ENCODE measurements around the gene MYBBP1A. TPM values are rescaled to one million over a fixed set of nuclear protein-coding genes. Genes with fewer than 3 reads are reported as not detected.

MYBBP1A gene
- total and polyA plus RNA-seq, 2 donors (not counting 1 experiment from before 2014, with no cell fraction given), result 72.4 to 74.4 TPM

GRCh38 chr17:4511199-4511932 lies 43.8 kb downstream of the MYBBP1A start:
- CTCF ChIA-PET, result no interaction called here
- H3K4me1 ChIP-seq (ENCODE audit: control insufficient read depth in 2 of 2, insufficient read depth in 2 of 2, low read length in 2 of 2), result peaks cover 0 to 7% of the 10 kb centered on the region in 2 donors
- TF ChIP-seq EZH2 (IDR thresholded peaks at IDR 0.05; ENCODE audit: borderline replicate concordance, insufficient read depth, low read depth, low read length, poor library complexity, severe bottlenecking) (no peak), CTCF (IDR thresholded peaks at IDR 0.05) (no peak)
- no peak overlapping the region for H2AFZ ChIP-seq (ENCODE audit: insufficient read depth, low read depth, low read length, poor library complexity, severe bottlenecking)
- no peak overlapping the region for H3K4me2 ChIP-seq (replicated peaks; ENCODE audit: low read depth, low read length, poor library complexity, severe bottlenecking)
- no peaks in the 10 kb centered on the region for H3K9me3 ChIP-seq (ENCODE audit: control extremely low read depth in 1 of 3, control insufficient read depth in 2 of 3, insufficient read depth in 1 of 3, low read length in 2 of 3)
- H3K27me3 ChIP-seq (replicated peaks in 1 of 4; ENCODE audit: control extremely low read depth in 1 of 4, control insufficient read depth in 3 of 4, insufficient read depth in 4 of 4, low read length in 3 of 4), result peaks cover 0 to 26% (median 4%) of the 10 kb centered on the region in 4 experiments
- 75% methylated on average over 10 of the region's 10 CpGs for WGBS (ENCODE audit: insufficient coverage)
- H3K27ac ChIP-seq (ENCODE audit: low read length in 2 of 2), result no peak overlapping the region
- Mint-ChIP-seq H3K4me1 (peaks cover 1% of the 10 kb centered on the region), H3K27me3 (peaks cover 23% of the 10 kb centered on the region), H3K9me3 (ENCODE audit: insufficient read depth) (no peaks in the 10 kb centered on the region), H3K27ac (no peak overlapping the region), H3K4me3 (no peak overlapping the region)
- H4K20me1 ChIP-seq (ENCODE audit: control insufficient read depth, insufficient read depth, low read length, poor library complexity, severe bottlenecking), result no peaks in the 10 kb centered on the region
- no peak overlapping the region for H3K4me3 ChIP-seq (ENCODE audit: control extremely low read depth in 1 of 5, extremely low read depth in 1 of 5, insufficient read depth in 1 of 5, low read depth in 2 of 5, low read length in 4 of 5)
- DNase-seq, result no peak
- no peaks in the 10 kb centered on the region for H3K79me2 ChIP-seq (ENCODE audit: control insufficient read depth, insufficient read depth, low read length)
- no peaks in the 10 kb centered on the region for H3K36me3 ChIP-seq (replicated peaks in 1 of 2; ENCODE audit: control extremely low read depth in 1 of 2, control insufficient read depth in 1 of 2, extremely low read depth in 1 of 2, insufficient read depth in 2 of 2, low read length in 1 of 2)
- H3K9ac ChIP-seq (ENCODE audit: low read length), result no peak overlapping the region
- POLR2A ChIA-PET, result no interaction called here
- no peak for ATAC-seq (ENCODE audit: low read depth)
- intact Hi-C loops (cut with micrococcal nuclease), result no loop called here

- H3K9me3 ChIP-seq (ENCODE audit: control extremely low read depth in 1 of 3, control insufficient read depth in 2 of 3, insufficient read depth in 1 of 3, low read length in 2 of 3), result no peaks in the 10 kb centered on the region
- H3K79me2 ChIP-seq (ENCODE audit: control insufficient read depth, insufficient read depth, low read length), result no peaks in the 10 kb centered on the region
- H3K9ac ChIP-seq (ENCODE audit: low read length), result no peak overlapping the region
- H3K27ac Mint-ChIP-seq, result no peak overlapping the region
- ChIA-PET POLR2A (no interaction called here), CTCF (interaction anchor here (1.2 kb wide), 1 partner anchor 55 kb away, joined by 3 read pairs; no protein-coding TSS in a partner anchor)
- H3K27me3 ChIP-seq (replicated peaks in 1 of 4; ENCODE audit: control extremely low read depth in 1 of 4, control insufficient read depth in 3 of 4, insufficient read depth in 4 of 4, low read length in 3 of 4), result peaks cover 0 to 34% (median 7%) of the 10 kb centered on the region in 4 experiments
- DNase-seq, result no peak
- 74% methylated on average over 4 of the region's 11 CpGs for whole genome bisulfite sequencing (ENCODE audit: insufficient coverage)
- peaks cover 0 to 7% of the 10 kb centered on the region in 2 donors for H3K4me1 ChIP-seq (ENCODE audit: control insufficient read depth in 2 of 2, insufficient read depth in 2 of 2, low read length in 2 of 2)
- peaks cover 23% of the 10 kb centered on the region for H3K27me3 Mint-ChIP-seq
- no peak overlapping the region for H3K27ac ChIP-seq (ENCODE audit: low read length in 2 of 2)
- H3K4me2 ChIP-seq (replicated peaks; ENCODE audit: low read depth, low read length, poor library complexity, severe bottlenecking), result no peak overlapping the region
- H3K4me1 Mint-ChIP-seq, result peaks cover 1% of the 10 kb centered on the region
- H3K36me3 ChIP-seq (replicated peaks in 1 of 2; ENCODE audit: control extremely low read depth in 1 of 2, control insufficient read depth in 1 of 2, extremely low read depth in 1 of 2, insufficient read depth in 2 of 2, low read length in 1 of 2), result no peaks in the 10 kb centered on the region
- H2AFZ ChIP-seq (ENCODE audit: insufficient read depth, low read depth, low read length, poor library complexity, severe bottlenecking), result no peak overlapping the region
- H3K9me3 Mint-ChIP-seq (ENCODE audit: insufficient read depth), result no peaks in the 10 kb centered on the region
- H3K4me3 Mint-ChIP-seq, result no peak overlapping the region
- ATAC-seq (ENCODE audit: low read depth), result no peak
- no peak for TF ChIP-seq CTCF (IDR thresholded peaks at IDR 0.05)
- no peak overlapping the region for H3K4me3 ChIP-seq (ENCODE audit: control extremely low read depth in 1 of 5, extremely low read depth in 1 of 5, insufficient read depth in 1 of 5, low read depth in 2 of 5, low read length in 4 of 5)
- intact Hi-C loops (cut with micrococcal nuclease), result no loop called here
- no peaks in the 10 kb centered on the region for H4K20me1 ChIP-seq (ENCODE audit: control insufficient read depth, insufficient read depth, low read length, poor library complexity, severe bottlenecking)
Observed at GRCh38 chr17:4510618-4510941, 44.6 kb downstream of the MYBBP1A start.

Measured in B cell (primary cell).